ENCODE measurements around the gene TMEM200C.

TMEM200C gene

DNA sequence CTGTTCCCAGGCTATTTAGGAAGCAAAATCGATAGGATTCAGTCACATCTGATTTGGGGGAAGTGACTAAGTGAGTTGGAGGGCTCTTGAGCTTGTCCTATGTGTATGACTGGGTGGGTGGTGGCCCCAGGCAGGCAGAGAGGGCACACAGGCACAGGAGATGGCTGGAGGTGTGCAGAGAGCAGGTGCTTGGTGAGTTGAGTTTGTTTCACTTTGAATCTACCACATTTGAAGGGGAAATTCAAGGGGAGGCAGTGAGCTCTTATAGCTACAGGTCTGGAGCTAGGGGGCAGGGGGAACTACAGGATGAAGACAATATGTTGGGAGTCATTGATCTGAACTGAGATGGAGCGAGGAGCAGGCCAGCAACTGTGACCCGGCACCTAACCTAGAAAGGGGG is 42.5 kb upstream of the TMEM200C start:
- POLR2A ChIA-PET, result no interaction called here
- TF ChIP-seq, protein P1, sequence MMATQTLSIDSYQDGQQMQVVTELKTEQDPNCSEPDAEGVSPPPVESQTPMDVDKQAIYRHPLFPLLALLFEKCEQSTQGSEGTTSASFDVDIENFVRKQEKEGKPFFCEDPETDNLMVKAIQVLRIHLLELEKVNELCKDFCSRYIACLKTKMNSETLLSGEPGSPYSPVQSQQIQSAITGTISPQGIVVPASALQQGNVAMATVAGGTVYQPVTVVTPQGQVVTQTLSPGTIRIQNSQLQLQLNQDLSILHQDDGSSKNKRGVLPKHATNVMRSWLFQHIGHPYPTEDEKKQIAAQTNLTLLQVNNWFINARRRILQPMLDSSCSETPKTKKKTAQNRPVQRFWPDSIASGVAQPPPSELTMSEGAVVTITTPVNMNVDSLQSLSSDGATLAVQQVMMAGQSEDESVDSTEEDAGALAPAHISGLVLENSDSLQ (IDR thresholded peaks at IDR 0.05), result no peak
- TF ChIP-seq ZNF384 (IDR thresholded peaks at IDR 0.05) (no peak), FOXA1 (IDR thresholded peaks at IDR 0.05) (no peak), L3MBTL2 (conservative IDR thresholded peaks at IDR 0.05) (no peak), TARDBP (IDR thresholded peaks at IDR 0.05) (no peak), FOXM1 (IDR thresholded peaks at IDR 0.05; ENCODE audit: borderline replicate concordance) (no peak), NFRKB (IDR thresholded peaks at IDR 0.05) (no peak), CTBP1 (IDR thresholded peaks at IDR 0.05; ENCODE audit: borderline replicate concordance) (no peak)
- no peak for DNase-seq (ENCODE audit: extremely low spot score)
- CTCF ChIA-PET, result no interaction called here

DNA sequence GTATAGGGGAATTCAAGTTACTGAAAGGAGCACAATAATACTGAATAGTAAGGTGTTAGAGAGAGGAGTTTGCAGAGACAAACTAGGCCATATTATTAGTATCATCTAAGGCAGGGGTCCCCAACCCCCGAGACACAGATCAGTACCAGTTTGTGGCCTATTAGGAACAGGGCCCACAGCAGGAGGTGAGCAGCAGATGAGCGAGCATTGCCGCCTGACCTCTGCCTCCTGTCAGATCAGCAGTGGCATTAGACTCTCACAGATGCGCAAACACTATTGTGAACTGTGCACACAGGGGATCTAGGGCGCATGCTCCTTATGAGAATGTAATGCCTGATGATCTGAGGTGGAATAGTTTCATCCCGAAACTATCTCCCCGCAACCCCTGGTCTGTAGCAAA is 41.8 kb upstream of the TMEM200C start:
- POLR2A ChIA-PET, result no interaction called here
- CTCF ChIA-PET, result no interaction called here
- DNase-seq (ENCODE audit: extremely low spot score), result no peak
- no peak for TF ChIP-seq ZNF384 (IDR thresholded peaks at IDR 0.05)
- TF ChIP-seq L3MBTL2 (conservative IDR thresholded peaks at IDR 0.05), result no peak
- no peak for TF ChIP-seq SP1 (IDR thresholded peaks at IDR 0.05)
- TF ChIP-seq, protein P1 (IDR thresholded peaks at IDR 0.05), result no peak
- no peak for TF ChIP-seq NFRKB (IDR thresholded peaks at IDR 0.05)
- TF ChIP-seq FOXK2 (IDR thresholded peaks at IDR 0.05), result no peak
- TF ChIP-seq ELF4 (IDR thresholded peaks at IDR 0.05), result no peak

DNA sequence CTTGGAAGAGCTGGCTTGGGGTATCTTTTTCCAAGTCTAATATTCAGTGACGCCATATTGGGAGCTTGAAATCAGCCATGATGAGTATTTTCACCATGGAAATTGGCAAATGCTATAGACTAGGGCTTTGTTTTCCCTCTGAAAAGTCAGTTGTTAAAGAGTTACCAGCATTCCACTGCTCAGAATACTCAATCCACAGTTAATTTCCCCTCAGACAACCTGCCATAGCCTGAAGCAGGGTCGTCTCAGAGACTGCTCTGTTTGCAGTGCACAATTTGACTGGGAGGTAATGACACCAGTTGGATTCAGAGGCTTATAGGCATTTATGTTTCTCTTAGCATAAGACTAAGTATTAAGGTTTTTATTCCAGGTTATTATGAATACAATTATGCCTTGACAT is 35.5 kb upstream of the TMEM200C start:
- DNase-seq (ENCODE audit: extremely low spot score), result no peak
- ChIA-PET CTCF (no interaction called here), POLR2A (no interaction called here)
- TF ChIP-seq BHLHE40 (IDR thresholded peaks at IDR 0.05; ENCODE audit: borderline replicate concordance), result no peak
- TF ChIP-seq FOXK2 (IDR thresholded peaks at IDR 0.05), result no peak
- no peak for TF ChIP-seq NFRKB (IDR thresholded peaks at IDR 0.05)
- TF ChIP-seq ARNT (IDR thresholded peaks at IDR 0.05), result no peak
- no peak for TF ChIP-seq LEF1 (IDR thresholded peaks at IDR 0.05; ENCODE audit: borderline replicate concordance)
- TF ChIP-seq, protein P1 (IDR thresholded peaks at IDR 0.05), result no peak
- TF ChIP-seq CTBP1 (IDR thresholded peaks at IDR 0.05; ENCODE audit: borderline replicate concordance), result no peak
- no peak for TF ChIP-seq HDGF (IDR thresholded peaks at IDR 0.05; ENCODE audit: borderline replicate concordance)
- no peak for TF ChIP-seq ELF4 (IDR thresholded peaks at IDR 0.05)
- TF ChIP-seq FOXM1 (IDR thresholded peaks at IDR 0.05; ENCODE audit: borderline replicate concordance), result no peak
- no peak for TF ChIP-seq TARDBP (IDR thresholded peaks at IDR 0.05)
- no peak for TF ChIP-seq FOXA1 (IDR thresholded peaks at IDR 0.05)

DNA sequence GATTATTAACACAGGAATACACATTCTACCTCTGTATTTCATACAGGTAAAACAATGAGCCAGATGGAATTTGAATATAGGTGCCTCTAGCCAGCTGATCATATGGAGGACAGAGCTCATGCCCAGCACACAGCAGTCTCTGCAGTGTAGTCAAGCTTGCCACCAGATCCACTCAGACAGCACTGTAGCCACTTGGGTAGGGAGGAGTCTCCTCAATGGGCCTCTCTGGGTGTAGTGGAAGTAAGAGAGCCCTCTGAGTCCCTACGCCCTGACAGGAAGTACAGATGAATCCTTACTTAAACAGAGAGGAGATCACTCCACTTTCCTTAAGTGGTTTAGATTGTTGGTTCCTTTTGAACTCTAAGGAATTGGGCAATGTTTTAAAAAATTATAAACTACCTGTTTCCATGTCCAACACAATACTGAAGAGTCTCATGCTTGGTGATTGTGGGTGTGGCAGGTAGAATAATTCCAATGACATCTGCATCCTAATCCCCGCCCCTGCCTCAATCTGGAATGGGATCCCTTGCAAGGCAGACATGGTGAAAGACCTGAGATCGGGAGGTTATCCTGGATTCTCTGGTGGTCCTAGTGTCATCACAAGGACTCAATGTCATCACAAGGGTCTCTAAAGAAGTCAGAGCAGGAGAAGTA is 23.0 kb upstream of the TMEM200C start:
- TF ChIP-seq L3MBTL2 (conservative IDR thresholded peaks at IDR 0.05) (no peak), SUZ12 (IDR thresholded peaks at IDR 0.05) (no peak), LEF1 (IDR thresholded peaks at IDR 0.05; ENCODE audit: borderline replicate concordance) (no peak)
- TF ChIP-seq, protein P1 (IDR thresholded peaks at IDR 0.05), result no peak
- DNase-seq (ENCODE audit: extremely low spot score), result no peak
- ChIA-PET POLR2A (no interaction called here), CTCF (no interaction called here)

DNA sequence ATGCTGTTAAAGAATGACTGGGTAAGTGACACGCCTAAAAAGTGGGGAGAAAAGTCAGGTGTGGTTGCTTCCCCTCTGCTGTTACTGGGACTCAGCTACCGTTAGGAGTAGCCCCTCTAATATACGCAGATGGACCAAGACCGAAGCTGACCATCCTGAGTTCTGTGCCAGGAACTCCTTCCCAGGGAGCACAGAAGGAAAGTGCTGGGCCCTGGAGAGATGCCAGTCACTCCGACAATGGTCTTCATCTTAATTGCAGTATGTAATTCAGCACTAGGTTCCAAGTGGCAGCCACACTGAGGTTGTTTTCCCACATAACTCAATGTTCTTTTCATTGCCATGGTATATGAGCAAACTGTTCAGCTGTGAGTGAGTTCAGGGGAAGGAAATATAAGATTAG is 19.6 kb upstream of the TMEM200C start:
- DNase-seq (ENCODE audit: extremely low spot score), result no peak
- TF ChIP-seq NFRKB (IDR thresholded peaks at IDR 0.05), result no peak
- TF ChIP-seq ELF4 (IDR thresholded peaks at IDR 0.05), result no peak
- no peak for TF ChIP-seq L3MBTL2 (conservative IDR thresholded peaks at IDR 0.05)
- TF ChIP-seq ZNF384 (IDR thresholded peaks at IDR 0.05), result no peak
- no peak for TF ChIP-seq ARNT (IDR thresholded peaks at IDR 0.05)
- no peak for TF ChIP-seq TARDBP (IDR thresholded peaks at IDR 0.05)
- TF ChIP-seq CTBP1 (IDR thresholded peaks at IDR 0.05; ENCODE audit: borderline replicate concordance), result no peak
- TF ChIP-seq, protein P1 (IDR thresholded peaks at IDR 0.05), result no peak
- TF ChIP-seq FOXA1 (IDR thresholded peaks at IDR 0.05), result no peak
- no peak for TF ChIP-seq FOXM1 (IDR thresholded peaks at IDR 0.05; ENCODE audit: borderline replicate concordance)

DNA sequence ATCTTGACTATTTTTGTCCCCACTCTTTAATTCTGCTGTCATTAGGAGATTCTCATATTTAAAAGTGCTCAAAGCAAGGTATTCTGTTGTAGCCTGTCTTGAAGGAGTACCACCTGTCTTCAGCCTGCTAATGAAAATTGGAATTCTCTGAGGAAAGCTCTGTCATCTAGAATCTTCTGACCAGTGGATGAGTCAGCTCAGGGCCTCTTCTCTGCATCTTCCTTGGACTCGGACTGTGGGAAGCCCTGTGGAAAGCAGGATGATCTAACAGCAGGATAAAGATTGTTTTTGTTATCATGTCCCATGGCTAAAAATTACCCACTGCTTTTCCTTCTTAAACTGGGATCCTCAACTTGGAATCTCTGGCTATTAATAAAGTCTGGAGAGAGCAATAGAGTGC is 18.7 kb upstream of the TMEM200C start:
- POLR2A ChIA-PET, result no interaction called here
- CTCF ChIA-PET, result interaction anchor here (1.0 kb wide), 1 partner anchor 24 kb away, joined by 4 read pairs; no protein-coding TSS in a partner anchor
- no peak for DNase-seq (ENCODE audit: extremely low spot score)
- TF ChIP-seq FOXA1 (IDR thresholded peaks at IDR 0.05), result no peak
- no peak for TF ChIP-seq LEF1 (IDR thresholded peaks at IDR 0.05; ENCODE audit: borderline replicate concordance)
- TF ChIP-seq L3MBTL2 (conservative IDR thresholded peaks at IDR 0.05), result no peak
- TF ChIP-seq ARNT (IDR thresholded peaks at IDR 0.05), result no peak
- no peak for TF ChIP-seq FOXM1 (IDR thresholded peaks at IDR 0.05; ENCODE audit: borderline replicate concordance)
- no peak for TF ChIP-seq HDGF (IDR thresholded peaks at IDR 0.05; ENCODE audit: borderline replicate concordance)
- TF ChIP-seq, protein P1 (IDR thresholded peaks at IDR 0.05), result no peak
- no peak for TF ChIP-seq BHLHE40 (IDR thresholded peaks at IDR 0.05; ENCODE audit: borderline replicate concordance)
- TF ChIP-seq FOXK2 (IDR thresholded peaks at IDR 0.05), result no peak
- TF ChIP-seq SUZ12 (IDR thresholded peaks at IDR 0.05), result no peak
- no peak for TF ChIP-seq NFRKB (IDR thresholded peaks at IDR 0.05)
- TF ChIP-seq CTBP1 (IDR thresholded peaks at IDR 0.05; ENCODE audit: borderline replicate concordance), result no peak
- TF ChIP-seq SP1 (IDR thresholded peaks at IDR 0.05), result no peak
- TF ChIP-seq ELF4 (IDR thresholded peaks at IDR 0.05), result no peak
- TF ChIP-seq TARDBP (IDR thresholded peaks at IDR 0.05), result no peak
- no peak for TF ChIP-seq ZNF384 (IDR thresholded peaks at IDR 0.05)

More for the DNA sequence above, 19.6 kb upstream of the TMEM200C start:
- POLR2A ChIA-PET, result interaction anchor here (1.0 kb wide), 1 partner anchor 22 kb away, joined by 3 read pairs; no protein-coding TSS in a partner anchor
- CTCF ChIA-PET, result interaction anchor here (1.0 kb wide), 1 partner anchor 24 kb away, joined by 4 read pairs; no protein-coding TSS in a partner anchor
